Stimulated activated naive CD4-positive, alpha-beta T cell treated with Interleukin-2 at 50 U/mL for 16 hours (primary cell): ENCODE data around the gene TMEM37.

Experiments used
- DNase-seq: peaks from one replicate; lab custom pipeline; 2025; lab: John Stamatoyannopoulos, UW

Gene TMEM37

DNA sequence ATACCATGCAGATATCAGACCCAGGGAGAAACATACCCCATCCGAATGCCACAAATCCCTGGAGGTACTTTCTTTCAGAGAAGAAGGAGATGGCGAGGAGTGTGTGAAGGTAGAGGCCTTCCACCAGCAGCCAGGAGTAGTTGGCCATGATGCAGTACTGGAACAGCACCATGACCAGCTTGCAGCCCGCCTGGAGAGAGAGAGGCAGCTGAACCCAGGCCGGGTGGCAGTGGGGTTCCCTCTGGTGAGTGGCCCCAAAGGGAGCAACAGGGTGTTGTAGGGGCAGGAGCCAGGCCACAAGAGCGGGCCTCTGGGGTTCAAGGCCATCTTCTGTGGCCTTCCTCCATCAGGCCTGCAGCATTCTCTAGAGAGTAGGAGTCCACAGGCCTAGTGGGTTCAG is 30.2 kb downstream of the TMEM37 start:
- no peak for DNase-seq

DNA sequence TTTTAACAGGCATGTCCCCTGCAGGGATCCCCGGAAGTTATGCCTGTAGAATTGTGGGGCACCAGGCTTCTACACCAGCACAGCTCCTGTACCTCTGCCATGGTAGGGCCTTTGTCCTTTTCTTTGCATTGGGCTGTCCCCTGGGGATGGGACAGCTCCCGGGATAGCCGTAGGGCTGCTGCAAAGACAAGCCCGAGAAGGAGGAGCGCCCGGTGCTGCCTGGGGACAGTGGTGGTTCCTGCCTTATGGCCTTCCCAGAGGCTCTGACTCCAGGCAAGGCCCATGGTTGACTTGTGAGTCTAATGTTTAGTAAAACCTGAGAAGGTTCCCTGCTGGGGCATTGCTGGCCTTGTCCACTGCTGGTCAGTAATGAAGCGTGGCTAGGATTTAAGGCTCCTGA is 30.9 kb downstream of the TMEM37 start:
- no peak for DNase-seq

DNA sequence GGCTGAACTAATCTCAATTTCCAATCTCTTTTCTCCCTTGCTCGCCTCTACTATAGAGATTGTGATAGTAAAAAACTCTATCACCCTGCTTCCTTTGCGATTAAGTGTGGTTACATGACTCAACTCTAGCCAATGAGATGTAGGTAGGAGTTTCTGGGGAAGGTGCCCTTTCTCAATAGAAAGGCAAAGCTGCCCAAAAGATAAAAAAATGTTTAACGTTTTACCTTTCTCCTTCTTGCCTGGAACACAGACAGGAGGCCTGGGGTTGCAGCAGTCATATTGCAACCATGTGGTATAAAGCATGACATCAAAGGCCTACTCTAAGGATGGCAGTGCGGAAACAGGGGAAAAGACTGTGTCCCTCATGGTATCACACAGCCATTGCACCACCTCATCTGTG is 31.5 kb downstream of the TMEM37 start:
- DNase-seq = no peak

DNA sequence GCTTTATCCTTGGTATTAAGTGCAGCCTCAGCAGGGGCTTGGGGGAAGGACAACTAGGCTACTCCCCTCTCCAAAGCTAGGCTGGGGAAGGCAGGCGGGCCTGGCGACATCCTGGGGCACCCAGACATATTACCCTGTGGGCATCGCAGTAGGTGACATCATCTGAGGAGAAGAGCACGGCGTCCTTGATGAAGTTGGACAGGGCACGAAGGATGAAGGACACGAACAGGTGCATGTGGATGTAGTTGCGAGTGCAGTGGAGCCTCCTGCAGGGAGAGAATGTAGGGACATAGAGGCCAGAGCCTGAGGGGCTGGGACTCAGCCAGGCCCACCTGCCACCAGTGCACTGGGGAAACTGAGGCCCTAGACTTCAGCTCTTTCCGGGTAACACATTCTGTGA is 32.3 kb downstream of the TMEM37 start:
- DNase-seq = no peak

DNA sequence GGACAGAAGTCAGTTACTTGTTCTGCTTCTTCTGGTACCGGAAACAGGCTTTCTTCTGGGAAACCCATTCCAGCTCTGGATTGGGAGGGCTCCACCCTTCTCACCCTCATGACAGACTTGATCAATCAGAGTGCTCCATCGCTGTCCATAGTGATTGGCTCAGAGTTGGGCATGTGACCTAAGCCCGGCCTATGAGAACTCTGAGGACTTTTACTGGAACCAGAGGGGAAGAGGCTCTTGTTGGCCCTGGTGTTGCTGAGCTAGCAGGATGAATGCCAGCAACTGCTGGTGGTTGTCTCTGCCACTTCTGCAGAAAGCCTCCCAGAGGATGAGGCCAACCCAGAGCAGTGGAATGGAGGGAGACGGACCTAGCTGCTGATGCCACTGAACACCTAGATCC is 33.3 kb downstream of the TMEM37 start:
- DNase-seq = no peak

DNA sequence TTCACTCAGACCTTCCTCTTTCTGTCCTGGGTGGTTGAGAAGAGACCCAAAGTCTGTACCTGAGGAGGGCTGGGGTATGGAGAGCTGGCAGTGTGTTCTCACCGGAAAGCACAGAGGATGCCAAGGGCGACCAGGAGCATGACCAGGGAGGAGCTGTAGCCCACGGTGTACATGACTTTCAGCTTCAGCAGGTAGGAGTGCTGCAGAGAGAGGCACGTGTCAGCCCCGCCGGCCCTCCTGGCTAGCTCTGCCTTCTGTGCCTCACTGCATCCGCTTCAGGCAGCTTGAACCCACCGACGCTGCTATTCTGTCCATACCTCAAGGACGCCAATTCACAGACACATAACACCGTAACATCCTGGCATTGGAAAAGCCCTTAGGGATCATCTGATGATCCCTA is 34.0 kb downstream of the TMEM37 start:
- DNase-seq = no peak

DNA sequence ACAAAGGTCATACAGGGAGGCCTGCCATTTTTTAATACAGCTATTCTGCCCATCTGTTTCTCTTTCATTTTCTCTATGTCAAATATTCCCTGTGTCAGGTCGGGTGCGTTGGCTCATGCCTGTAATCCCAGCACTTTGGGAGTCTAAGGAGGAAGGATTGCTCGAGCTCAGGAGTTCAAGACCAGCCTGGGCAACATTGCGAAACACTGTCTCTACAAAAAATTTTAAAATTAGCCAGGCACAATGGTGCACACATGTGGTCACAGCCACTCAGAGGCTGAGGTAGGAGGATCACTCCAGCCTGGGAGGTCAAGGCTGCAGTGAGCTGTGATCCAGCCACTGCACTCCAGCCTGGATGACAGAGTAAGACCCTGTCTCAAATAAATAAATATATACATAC is 34.7 kb downstream of the TMEM37 start:
- DNase-seq = no peak

DNA sequence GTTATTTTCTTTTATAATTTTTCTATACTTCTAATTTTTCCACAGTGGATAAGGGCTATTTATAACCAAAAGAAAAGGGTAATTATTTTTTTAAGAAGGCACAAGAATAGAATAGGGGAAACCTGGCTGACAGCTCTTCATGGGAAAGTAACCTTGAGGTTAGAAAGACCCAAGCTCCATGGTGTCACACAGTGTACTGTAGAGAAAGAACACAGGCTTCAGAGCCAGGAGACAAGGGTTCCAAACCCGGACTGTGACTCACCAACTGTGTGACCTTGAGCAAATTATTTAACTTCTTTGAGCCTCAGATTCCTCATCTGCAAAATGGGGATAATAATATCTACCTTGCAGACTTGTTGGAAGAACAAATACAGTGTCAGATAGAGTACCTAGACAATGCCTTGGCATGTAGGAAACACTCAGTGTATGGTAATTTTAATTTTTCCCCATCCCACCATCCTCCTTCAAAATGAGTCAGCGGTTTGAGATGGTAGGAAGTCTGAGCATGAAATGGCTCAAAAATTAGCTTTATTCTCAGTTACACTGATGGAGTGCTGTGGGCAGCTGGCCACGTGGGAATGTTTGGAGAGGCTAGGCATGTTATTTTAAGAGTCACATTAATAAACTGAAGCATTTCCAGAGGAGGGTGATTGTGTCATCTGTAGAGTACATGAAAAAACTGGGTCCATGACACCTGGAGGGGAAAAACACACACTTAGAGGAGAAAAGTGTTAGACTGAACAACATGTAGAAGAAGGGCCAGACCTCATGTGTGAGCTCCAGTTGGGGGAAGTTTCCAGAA is 36.7 kb downstream of the TMEM37 start:
- no peak for DNase-seq

DNA sequence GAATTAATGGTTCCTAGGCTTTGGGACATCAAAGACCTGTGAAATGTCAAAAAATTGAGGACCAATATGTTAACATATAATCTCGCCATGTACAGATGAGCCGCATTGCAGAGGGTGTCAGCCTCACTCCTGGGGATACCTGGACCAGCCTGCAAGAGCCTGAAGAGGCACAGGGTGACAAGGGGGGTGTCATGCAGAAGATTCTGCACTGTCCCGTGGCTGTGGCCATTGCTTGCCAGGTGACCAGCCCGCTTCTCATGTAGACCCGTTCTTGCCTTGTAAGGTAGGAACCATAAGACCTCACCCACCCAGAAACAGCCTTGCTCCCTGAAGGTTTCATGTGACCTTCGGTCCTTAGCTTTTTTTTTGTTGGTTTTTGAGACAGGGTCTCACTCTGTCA is 37.5 kb downstream of the TMEM37 start:
- DNase-seq = no peak

DNA sequence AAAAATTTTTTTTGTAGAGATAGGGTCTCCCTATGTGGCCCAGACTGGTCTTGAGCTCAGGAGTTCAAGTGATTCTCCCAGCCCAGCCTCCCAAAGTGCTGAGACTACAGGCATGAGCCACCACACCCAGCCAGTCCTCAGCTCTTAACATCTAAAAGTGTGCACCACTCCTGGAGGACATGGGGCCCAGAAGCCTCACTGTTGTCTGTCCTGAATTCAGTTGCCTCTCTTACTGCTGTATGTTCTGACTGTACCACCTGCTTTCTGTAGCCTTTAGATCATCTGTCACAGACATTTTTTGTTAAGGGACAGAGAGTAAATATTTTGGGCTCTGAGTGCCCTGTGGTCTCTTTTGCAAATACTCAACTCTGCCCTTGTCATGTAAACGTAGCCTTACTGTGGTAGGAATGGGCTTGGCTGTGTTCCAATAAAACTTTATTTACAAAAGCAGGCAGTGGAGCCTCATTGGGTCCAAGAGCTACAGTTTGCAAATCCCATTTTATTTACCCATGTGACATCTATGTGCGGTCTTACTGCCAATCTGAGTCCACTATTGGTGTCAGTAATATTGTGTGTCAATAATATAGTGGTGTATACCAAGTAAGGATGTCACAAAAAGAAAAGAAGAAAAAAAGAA is 38.1 kb downstream of the TMEM37 start:
- DNase-seq = no peak

DNA sequence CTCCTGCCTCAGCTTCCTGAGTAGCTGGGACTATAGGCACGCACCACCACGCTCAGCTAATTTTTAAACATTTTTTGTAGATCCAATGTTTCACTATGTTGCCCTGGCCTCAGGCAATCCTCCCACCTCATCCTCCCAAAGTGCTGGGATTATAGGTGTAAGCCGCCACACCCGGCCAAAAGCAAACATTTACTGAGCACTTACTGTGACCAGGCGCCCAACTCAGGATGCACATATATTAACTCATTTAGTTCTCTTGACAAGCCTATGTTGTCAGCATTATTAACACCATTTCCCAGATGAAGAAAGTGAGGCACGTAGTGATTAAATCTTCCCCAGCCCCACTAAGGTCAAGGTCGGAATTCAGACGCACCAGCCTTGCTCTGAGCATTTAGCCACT is 41.1 kb downstream of the TMEM37 start:
- DNase-seq = no peak

DNA sequence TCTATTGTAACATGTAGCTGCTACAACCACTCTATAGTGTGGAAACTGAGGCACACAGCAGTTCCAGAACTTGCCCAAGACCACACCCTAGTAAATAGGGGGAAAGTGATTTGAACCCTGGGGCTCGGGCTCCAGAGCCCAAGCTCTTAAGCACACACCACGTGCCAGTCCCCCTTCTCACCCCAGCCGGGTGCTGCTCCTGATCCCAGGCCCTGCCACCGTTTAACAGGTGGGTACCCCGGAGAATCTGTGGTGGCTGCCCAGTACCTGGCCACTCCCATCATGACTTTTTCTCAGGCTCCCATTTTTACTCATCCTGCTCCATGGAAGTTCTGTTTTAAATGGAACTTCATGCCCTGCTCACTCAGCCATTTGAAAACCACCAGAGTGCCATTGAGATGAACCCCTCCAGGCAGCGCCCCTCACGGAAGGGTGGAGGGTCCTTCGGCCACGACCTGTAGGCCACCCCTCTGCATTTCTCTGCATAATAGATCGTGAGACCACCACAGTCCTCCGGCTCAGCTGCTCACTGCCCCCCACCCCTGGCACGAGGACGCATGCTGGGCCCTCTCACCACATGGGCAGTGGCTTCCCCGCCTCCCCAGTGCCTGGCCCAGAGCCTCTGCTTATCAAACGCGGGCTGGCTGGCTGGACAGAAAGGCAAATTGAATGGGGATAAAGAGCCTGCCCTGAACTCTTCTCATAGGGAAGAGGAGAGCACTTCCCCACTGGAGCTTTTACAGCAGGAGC is 42.1 kb downstream of the TMEM37 start:
- no peak for DNase-seq

DNA sequence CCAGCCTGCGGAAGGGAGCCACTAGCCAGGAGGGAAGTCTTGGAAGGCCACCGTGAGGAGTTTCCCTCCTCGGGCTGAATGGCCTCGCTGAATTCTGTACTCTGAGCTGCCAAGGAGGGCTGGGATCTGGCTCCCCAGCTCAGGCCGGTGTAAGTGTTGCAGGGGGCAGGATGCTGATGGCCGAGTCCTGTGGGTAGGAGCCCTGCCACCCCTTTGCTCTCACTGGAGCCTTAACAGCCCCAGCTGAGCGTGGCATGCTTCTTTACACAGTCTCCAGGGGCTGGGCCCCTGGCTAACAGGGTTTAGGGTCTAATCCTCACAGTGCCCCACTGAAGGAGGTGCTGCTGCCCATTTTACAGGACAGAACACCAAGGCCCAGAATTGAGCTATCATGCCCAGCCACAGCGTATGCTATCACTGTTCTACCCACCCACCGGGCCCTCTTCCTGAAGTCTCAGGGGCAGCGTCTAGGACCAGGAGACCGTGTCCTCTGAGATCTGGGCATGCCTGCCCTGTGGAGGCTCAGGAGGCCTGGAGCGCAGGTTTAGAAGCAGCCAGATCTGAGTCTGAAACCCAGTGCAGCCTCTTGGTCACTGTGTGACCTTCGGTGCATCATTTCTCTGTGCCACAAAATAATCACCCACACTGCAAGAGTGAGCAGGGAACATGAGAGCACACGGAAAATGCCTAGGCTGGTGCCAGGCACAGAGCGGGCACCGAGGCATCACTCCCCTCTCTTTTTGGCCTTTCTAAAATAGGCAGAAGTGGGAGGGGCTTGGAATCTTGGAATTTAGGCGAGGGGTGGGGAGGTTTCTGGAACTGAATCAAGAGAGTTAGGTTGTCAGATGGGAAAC is 42.9 kb downstream of the TMEM37 start:
- no peak for DNase-seq

DNA sequence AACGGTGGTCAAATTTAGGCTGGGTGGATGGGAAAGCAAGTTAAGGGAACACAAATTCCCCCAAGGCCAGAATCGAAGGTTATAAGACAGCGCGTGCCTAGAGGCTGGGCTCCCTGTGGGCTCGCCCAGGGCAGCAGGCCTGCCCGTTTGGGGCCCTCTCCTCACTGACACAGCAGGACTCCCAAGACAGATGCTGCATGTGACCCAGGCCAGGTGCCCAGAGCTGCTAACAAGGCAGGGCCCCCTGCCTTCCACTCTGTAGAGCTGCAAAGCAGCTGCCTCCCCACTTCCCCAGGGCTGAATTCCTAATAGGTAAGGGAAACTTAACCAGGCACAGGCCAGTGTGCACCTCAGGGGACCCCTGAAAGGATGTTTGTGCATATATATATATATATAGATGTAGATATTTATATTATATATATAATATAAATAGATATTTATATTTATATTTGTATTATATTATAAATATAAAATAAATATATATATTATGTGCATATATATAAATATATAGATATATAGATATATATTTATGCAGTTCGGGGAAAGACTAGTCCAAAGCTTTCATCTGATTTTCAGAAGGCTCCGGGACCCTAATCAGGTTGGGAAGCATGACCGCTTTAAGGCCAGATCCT is 43.7 kb downstream of the TMEM37 start:
- DNase-seq = no peak

DNA sequence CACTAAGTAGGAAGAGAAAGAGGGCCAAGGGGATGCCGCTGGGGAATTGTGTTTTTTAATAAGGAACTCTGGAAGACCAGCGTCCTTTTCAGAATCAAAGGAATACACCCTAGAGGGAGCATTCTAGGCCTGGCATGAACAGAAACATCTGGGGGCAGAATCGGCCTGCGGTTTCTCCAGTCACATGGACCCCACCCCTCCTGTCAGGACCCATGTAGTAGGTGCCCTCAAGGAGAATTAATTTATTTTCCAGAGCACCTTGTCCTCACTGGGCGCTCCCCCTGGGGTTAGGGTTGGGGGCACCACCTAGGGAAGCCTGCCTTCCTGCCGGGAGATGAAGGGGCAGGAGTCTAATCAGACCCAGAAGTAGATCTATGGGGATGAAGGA is 44.2 kb downstream of the TMEM37 start:
- no peak for DNase-seq

DNA sequence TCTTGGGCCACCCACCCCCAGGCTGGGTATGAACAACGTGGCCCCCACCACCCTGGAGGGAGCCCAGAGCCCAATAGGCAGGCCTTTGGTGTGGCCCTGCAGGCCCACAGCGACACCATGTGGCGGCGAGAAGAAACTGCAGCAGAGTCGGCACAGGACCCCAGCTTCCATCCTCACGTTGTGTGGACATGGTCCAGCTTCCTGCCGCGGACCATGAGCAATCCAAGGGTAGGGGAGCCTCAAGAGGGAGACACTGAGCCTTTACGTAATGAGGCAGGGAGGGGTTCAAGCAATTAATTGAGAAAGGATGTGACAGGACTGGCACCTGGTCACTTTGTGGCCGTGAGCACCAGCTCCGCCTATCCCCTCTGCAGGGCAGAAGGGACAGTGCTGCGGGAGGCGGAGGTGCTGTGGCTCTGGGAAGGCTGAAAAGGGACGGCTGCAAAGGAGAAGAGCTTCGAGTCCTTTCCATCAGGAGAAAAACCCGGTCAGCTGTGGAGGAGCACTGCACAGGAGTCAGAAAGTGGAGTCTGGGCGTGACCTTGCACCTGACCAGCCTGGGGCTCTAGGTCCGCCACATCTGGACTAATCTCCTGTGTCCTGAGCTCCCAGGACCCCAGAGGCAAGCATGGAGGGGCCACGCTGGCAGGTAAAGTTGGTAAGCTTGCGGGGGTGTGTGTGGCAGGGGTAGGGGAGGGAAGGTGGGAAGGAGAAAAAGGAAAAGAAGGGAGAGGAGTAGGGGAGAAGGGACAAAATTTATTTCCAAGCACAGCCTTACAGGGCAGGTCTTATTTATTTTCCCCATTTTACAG is 44.9 kb downstream of the TMEM37 start:
- DNase-seq = no peak

DNA sequence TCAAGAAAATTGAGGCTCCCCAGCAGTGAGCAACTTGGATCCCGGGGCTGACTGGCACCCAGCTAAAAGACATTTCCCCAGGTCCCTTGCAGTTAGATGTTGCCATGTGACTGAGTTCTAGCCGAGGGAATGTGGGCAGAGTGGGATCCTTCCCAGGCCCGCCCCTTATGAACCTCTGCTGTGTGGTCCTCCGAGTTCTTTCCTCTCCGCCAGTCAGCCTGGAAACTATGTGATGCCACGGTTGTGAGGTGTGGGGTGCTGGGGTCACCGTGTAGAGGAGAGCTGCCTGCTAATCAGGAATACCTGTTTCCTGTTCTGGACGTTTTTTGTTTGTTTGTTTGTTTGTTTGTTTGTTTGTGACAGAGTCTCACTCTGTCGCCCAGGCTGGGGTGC is 45.5 kb downstream of the TMEM37 start:
- no peak for DNase-seq

DNA sequence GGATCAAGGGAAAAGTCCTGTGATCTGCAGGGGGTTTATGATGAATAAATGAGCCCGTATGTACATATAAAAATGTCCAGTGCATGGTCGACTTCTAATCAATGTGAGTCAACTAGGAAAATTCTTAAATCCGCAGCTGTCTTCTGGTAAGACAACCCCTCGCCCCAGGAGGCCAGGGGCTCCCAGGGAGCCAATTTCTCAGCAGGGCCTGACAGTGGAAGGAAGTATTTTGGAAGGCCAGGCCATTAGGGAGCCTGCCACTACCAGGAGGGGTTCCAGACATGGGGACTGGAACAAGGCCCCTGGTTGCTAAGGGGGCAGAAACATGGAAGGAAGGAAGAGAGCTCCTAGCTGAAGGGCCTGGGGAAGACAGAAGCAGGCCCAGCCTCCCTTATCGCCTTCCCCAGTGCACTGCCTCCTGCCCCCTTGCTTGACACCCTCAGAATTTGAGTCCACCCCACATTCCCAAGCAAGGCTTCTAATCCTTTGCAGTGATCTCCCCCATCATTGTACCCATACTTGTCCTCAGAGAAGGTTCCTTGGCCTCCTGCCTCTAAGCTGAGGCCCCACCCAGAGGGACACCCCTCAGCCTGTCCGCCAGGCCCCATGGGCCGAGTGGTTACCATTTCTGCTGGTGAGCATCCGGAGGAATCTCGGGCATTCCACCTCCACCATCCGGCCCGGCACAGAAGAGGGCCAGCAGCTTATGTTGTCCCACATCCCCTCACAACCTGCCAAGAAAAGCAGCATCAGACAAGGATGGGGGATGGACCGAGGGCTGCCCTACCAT is 46.7 kb downstream of the TMEM37 start:
- no peak for DNase-seq

DNA sequence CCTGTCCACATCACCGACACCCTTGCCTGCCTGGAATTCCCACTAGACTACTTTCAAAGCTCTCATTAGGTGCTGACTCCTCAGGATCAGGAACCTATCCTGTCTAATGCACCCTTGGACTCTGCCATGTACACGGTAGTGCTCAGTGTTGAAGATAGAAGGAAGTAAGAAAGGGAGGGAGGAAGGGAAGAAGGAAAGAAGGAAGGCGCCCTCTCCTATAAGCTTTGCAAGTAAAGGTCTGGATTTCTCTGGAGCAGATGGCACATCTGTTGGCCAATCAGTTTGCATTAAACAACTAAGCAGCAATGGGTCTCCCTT is 47.3 kb downstream of the TMEM37 start:
- no peak for DNase-seq

DNA sequence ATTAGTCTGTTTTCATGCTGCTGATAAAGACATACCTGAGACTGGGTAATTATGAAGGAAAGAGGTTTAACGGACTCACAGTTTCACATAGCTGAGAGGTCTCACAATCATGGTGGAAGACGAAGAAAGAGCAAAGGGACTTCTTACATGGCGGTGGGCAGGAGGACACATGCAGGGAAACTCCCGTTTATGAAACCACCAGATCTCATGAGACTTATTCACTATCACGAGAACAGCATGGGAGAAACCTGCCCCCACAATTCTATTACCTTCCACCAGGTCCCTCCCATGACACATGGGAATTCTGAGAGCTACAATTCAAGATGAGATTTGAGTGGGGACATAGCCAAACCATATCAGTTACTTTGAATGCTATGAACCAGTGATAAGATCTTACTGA is 48.5 kb downstream of the TMEM37 start:
- DNase-seq = no peak
